Measurements from ENCODE around the gene ST13.
"Not testable (repeated sequence)": the region's sequence is repeated elsewhere in the genome, so short reads cannot be mapped to it uniquely, and the experiment has no call there.

The ST13 gene

DNA sequence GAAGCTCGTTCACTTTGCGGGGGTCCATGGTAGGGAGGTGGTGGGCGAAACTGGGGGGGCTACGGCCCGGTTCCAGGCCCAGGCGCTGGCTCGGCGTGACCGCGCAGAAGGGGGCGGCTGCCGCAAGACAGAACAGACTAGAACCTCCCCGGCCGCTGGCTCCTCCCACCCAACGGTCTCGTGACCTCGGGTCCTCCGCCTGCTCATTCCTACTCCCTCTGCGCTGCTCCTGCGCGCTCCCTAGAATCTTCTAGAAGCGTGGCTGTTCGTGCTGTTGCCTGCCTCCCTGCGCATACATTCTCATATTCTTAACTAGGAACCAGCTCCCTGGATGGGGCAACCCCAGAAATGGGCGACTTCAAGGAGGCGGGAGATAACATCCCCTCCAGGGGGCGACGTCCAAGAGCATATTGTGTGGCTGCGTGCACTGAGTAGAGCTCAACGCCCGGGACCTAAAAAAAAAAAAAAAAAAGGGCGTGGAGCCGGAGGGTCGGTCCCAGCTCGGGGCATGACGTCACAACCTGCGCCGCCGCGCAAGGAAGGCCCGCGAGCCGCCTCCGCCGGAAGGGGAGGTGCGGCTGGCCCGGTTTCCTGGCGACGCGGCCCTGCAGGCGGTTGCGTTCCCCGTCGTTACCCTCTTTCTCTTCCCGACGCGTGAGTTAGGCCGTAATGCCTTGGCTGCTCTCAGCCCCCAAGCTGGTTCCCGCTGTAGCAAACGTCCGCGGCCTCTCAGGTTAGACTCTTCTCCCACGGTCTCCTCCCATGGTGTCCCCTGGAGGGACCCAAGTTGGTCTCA lies at the start of gene ST13, which contains the start of gene XPNPEP3:
Gene ST13, minus strand, starts transcription at position 127 of the 796 bp plus-strand sequence. Its CDS starts 99 bp downstream, at position 28.
Gene XPNPEP3, plus strand, starts transcription at position 636 of the 796 bp plus-strand sequence. Its CDS starts 34 bp downstream, at position 670.
- DNase-seq (ENCODE audit: low read depth in 2 of 2, low spot score in 1 of 2): peak; percentile 93 to 95

DNA sequence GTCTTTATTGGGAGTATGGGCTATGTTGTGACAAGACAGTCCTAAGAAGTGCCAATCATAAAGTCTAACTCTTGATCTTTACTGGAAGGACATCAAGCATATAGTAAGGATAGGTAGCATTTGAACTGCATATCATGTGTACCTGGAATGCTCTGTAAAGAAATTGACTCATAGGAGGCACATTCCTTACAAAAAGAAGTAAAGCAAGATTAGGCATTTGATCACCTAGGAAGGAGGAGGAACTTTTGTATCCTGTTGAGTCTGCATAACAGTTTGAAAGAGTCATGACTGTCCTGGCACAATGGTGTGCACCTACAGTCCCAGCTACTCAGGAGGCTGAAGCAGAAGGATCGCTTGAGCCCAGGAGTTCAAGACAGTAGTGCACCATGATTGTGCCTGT lies 47.7 kb upstream of the ST13 start:
- no peak for DNase-seq (ENCODE audit: low read depth in 2 of 2, low spot score in 1 of 2)

DNA sequence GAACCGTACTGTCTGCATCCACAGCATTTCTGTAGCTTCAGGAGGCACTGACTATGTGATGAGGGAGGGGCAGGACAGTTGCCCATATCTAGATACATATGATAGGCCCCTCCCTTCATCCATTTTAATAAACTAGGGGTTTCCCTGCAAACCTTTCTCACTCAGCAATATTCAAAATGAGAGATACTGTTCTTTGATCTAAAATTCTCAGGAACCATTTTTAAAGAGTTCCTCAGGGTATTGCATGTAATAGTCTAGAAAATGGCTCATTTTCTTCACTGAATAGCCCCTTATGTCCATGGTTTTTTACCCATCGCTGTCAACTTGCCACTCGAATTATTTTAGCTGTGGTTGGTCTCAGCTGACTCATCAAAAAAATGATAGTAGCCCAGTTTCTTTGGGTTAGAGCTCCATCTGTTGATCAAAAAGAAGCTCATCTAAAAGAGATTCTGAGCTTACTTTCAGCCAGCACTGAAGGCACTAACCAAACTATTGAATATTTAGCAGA lies 42.5 kb upstream of the ST13 start:
- DNase-seq (ENCODE audit: low read depth in 2 of 2, low spot score in 1 of 2): no peak

DNA sequence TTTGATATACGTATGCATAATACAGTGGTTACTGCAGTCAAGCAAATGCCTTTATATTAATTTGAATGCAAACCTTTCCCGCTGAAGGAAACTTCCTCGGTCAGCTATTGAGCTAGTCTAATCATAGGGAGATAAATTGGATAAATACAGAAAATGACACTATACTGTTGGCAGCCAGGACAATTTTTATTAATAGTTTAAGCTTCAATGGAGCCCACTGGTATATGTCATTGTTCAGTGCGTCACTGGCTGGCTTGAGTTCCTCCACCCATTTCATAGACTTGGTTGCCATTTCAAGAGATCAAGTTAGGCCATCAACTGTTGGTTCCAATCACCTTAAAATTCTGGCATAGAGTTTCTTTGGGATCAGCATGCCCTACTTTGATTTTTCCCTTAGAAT lies 38.0 kb upstream of the ST13 start:
- DNase-seq (ENCODE audit: low read depth in 2 of 2, low spot score in 1 of 2): no peak

DNA sequence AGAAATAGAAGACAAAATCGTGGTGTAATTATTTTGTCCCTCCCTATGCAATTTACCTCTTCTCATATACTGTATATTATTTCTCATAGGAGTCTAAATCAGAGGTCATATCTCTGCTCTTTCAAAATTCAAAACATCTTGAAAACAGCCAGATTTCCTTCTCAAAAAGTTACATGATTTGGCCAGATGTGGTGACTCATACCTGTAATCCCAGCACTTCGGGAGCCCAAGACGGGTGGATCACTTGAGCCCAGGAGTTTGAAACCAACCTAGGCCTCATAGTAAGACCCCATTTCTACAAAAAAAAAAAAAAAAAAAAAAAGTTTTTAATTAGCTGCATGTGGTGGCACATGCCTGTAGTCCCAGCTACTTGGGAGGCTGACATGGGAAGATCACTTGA lies 34.4 kb upstream of the ST13 start:
- DNase-seq (ENCODE audit: low read depth in 2 of 2, low spot score in 1 of 2): no peak

DNA sequence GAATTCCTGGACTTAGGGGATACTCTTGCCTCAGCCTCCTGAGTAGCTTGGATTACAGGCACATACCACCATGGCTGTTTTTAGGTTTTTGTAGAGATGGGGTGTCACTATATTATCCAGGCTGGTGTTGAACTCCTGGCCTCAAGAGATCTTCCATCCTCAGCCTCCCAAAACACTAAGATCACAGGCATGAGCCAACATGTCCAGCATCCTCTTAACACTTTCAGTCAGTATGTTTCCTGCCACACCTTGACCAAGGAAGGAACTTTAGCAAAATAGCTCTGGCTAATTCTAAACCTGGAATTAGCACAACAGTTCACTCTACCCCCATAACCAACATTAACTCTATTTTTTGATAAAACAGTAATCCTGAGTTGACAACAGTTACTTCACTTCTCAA lies 32.7 kb upstream of the ST13 start:
- DNase-seq (ENCODE audit: low read depth in 2 of 2, low spot score in 1 of 2): no peak

DNA sequence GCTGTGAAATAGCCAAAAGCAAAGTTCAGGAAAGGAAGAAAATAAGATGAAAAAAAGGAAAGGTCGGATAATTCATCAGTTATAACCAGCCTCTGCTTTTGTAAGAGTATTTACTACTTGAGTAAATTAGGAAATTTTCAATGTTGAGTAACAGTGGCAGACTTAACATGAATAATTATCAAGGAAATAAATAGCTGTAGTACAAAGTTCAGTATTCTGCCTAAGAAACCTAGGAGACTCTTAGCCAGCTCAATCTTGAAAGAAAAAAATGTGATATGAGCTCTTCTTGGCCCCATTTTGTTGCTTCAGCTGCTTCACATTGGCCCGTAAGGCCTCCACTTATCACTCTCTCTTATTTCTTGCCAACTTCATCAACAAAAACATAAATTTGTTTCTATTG lies 22.5 kb upstream of the ST13 start:
- DNase-seq (ENCODE audit: low read depth in 2 of 2, low spot score in 1 of 2): no peak

DNA sequence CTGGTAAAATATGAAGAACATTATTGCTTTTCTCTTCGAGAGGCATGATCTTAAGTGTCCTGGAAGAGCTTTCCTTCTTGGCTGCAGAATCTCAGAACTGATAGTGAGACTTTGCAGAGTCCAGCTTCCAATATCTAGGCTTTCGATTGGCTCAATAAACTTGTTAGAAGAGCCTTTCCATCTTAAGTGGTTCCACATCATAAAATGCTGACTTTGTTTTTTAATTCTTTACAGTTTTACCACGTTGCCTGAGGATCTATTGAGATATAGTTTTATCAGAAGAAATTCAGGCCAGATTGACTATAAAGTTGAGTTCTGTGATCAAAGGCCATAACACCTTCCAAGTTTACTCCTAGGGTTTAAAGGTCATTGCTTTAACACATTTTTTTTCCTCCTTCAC lies 21.0 kb upstream of the ST13 start:
- DNase-seq (ENCODE audit: low read depth in 2 of 2, low spot score in 1 of 2): no peak

DNA sequence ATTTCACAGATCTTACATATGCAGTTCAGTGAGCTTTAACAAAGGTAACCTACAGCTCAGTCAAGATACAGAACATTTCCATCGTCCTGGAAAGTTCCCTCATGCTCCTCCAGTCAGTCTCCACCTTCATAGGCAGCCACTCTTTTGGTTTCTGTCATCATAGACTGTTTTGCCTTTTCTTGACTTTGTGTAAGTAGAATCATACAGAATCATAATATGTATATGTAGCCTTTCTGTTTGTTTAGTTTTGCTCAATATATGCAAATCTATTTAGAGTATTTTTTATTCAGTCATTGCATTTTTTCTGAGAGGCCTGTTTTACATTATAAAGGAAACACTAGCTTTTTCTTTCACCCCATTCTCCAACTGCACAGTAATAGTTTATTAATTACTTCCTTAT lies 20.5 kb upstream of the ST13 start:
- DNase-seq (ENCODE audit: low read depth in 2 of 2, low spot score in 1 of 2): no peak

DNA sequence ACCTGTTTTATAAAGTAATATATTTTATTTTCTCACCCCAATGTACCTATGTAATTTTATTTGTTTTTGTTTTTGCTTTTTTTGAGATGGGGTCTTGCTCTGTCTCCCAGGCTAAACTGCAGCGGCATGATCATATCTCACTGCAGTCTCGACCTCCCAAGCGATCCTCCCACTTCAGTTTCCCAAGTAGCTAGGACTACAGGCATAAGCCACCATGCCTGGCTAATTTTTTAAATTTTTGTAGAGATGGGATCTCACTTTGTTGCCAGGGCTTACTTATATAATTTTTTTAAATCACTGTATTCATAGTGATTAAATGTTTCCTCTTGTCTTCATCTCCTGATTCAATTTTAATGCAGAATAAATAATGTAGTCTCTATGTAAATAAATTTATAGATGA lies 18.7 kb upstream of the ST13 start:
- no peak for DNase-seq (ENCODE audit: low read depth in 2 of 2, low spot score in 1 of 2)

DNA sequence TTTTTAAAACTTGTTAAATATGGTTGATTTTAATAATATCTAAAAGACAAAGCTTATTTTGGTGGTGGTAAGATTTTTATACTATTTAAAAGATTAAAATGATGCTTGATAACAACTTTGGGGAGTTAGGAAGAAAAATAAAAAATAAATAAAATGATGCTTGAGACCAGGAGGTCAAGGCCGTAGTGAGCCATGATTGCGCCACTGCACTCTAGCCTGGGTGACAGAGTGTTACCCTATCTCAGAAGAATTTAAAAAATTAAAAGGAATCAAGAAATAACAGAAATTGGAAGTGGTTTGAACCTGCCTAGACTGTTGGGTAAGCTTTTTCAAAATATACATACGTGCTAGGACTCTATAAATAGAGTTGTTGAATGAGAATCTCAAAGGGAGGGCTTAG lies 17.6 kb upstream of the ST13 start:
- no peak for DNase-seq (ENCODE audit: low read depth in 2 of 2, low spot score in 1 of 2)

DNA sequence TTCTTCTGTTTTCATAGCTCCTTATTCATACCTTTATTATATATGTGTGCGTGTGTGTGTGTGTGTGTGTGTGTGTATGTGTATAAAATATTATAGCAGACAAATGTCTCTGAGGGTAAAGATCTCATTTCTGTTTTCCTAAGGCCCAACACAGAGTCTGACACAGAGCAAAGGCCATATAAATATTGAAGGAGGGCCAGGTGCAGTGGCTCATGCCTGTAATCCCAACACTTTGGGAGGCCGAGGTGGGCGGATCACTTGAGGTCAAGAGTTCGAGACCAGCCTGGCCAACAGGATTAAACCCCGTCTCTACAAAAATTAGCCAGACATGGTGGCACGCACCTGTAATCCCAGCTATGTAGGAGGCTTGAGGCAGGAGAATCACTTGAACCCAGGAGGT lies 11.9 kb upstream of the ST13 start:
- DNase-seq (ENCODE audit: low read depth in 2 of 2, low spot score in 1 of 2): not testable (repeated sequence)

DNA sequence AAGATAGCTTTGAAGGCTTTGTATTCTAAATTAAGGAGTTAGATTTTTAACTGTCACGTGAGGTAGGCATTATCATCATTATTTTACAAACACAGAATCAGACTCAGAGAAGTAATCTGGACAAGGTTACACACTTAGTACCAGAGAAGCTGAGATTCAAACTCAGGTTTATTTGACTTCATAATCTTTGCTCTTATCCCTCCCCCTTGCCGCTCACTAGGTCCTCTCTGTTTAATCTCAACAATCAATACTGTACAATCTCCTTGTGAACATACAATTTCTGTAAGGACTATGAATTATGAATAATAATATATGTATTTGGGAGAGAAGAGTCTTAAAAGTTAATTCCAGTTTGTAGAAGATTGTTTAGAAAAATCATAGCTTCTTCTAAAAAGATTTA lies 10.7 kb upstream of the ST13 start:
- no peak for DNase-seq (ENCODE audit: low read depth in 2 of 2, low spot score in 1 of 2)

DNA sequence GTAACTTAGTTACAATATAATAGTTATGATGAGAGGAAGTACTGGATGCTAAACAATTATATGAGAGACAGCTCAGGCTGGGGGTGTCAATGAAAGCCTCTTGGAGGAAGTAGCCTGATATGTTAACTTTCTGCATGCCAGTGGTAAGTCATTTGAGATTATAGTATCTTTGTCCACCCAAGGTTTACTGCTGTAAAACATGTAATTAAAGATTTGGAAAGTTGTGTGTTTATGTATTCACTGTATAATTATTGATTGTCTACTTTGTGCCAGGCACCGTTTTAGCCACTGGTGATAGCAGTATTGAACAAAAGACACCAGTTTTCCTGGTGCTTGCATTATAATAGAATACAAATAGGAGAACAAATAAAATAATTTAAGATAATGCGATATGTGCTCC lies 6.1 kb upstream of the ST13 start:
- DNase-seq (ENCODE audit: low read depth in 2 of 2, low spot score in 1 of 2): no peak

DNA sequence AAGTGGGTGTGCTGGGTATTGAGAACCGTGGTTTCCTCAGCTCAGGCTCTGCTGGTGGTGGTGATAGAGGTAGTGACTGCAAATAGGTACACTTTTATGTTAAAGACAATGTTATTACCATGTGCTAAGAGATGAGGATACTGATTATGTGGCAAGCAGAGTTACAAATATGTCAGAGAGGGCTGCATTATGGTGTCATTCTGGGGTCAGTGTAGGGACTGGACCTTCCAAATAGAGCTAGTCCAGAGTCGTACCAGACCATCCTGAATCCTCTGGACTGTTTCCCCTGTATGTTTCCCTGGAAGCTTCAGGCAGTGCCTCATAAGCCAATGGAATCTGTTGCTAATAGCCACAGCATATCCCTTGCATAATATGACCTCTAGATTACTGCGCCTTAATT lies 5.6 kb upstream of the ST13 start, which contains the start of gene DNAJB7:
Gene DNAJB7, minus strand, starts transcription at position 101 of the 400 bp plus-strand sequence. CDS start 119 bp downstream, outside the sequence.
- no peak for DNase-seq (ENCODE audit: low read depth in 2 of 2, low spot score in 1 of 2)

DNA sequence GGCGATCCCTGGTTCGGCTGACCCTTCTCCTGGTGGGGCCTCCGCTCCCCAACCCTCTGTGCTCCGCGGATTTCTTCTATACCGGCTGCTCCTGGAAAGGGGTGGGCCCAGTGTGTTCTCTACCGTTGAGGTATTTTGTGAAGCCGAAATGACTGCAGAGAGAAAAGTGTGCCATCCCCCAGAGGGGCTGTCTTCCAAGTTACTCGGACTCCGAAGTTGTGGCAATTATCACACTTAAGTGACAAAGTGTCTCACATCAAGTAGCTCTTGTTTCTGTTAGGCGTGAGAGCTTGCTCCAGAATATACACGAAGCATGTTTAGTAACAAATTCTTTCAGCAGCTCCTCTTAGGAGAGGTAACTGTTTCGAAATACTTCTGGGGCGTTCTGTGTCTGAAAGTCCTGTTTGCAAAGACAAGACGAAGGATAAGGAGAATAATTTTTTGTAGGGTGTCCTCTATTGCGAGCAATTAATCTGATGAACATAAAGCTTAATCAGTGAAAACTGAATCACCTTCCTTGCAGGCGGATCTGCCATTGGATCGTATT lies 943 bp upstream of the ST13 start:
- peak in 1 of 2 donors; percentile 2 for DNase-seq (ENCODE audit: low read depth in 2 of 2, low spot score in 1 of 2)

DNA sequence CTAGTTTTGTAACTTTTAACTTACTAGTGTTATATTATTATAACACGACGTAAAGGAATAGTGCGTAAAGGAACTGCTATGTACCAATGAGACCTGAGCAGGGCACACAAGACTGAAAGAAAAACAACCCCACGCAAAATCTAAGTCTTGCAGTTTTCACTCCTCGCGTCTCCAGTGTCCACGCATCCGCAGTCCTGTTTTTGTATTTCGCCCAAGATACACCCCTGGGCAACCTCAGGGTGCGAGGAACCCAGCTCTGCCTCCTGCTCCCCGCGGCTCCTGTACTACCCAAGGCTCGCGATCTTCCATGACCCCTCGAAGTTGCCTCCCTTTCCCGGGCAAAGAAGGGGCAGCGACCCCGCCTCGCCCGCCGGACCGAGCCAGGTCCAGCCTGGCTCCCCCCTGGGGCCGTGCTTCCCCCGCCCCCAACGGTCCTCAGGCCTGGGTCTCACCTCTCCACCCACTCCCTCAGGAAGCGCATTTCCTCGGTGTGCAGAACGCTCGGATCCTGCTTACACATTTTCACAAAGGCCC lies 393 bp downstream of the ST13 start:
- peak; percentile 2 to 11 for DNase-seq (ENCODE audit: low read depth in 2 of 2, low spot score in 1 of 2)

DNA sequence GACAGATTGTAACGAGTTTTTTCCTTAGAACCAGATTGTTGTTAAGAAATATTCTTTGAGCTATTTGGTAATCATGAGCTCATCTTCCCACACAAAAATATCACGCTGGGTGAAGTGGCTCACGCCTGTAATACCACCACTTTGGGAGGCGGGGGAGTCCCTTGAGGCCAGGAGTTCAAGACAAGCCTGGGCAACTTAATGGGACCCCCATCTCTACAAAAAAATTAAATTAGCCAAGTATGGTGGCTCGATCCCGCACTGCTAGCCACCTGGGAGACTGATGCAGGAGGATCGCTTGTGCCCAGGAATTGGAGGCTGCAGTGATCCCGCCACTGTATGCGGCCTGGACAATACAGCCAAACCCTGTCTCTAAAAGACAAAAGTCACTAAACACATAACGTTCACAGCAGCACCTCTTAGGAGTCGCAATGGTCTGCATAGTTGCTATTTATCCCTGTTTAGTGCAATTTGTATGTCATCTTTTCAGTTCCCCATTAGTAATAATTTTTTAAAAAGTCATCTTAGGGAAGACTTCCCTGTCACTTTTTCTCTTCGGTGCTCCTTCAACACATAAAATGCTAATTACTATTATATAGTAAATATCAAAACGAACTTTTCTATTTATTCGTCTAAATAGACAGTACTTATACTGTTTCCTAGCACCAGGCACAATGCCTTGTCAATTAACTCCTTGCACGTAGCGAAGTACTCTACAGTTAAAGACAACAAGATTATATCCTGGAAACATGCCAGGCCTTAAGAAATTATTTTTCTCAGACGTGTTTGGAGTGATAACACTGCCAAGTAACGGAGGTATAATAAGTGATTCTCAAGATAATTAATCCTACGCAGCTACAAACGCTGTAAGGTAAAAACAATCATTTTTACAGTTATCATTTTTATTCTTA lies 1.1 kb downstream of the ST13 start:
- DNase-seq (ENCODE audit: low read depth in 2 of 2, low spot score in 1 of 2): no peak

DNA sequence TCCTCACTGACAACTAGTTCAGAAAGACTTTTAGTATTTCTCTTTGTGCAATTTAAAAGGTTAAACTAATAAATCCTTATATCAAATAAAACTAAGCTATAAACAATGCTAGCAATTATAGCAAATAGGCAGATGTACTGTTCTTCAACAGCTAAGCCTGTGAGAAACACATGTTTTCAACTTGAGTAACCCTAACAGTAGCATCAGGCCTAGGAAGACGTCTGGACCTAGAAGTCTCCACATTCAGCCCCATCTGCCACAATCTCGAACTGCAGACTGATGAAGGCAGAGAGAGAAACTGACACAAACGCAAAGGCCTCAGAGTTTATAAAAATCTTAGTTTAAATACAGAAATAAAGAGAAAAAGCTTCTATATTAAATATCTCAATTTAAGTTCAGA lies 2.5 kb downstream of the ST13 start:
- DNase-seq (ENCODE audit: low read depth in 2 of 2, low spot score in 1 of 2): no peak

DNA sequence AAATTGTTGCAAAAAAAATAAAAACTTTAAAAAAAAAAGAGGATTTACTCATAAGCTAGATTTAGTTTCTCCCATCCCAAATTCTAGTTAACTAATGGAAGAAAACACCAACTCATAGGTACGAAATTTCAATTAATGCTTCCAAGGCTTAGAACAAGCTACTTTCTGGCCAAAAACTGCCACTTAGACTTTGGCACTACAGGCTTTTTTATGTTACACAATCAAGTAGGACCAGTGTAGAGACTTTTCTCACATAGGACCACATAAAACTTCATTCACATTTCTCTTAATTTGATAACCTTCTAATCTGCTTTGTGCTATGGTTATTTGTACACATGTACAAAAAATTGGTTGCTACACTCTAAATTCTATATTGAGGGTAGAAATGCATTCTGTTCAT lies 3.1 kb downstream of the ST13 start:
- DNase-seq (ENCODE audit: low read depth in 2 of 2, low spot score in 1 of 2): no peak

DNA sequence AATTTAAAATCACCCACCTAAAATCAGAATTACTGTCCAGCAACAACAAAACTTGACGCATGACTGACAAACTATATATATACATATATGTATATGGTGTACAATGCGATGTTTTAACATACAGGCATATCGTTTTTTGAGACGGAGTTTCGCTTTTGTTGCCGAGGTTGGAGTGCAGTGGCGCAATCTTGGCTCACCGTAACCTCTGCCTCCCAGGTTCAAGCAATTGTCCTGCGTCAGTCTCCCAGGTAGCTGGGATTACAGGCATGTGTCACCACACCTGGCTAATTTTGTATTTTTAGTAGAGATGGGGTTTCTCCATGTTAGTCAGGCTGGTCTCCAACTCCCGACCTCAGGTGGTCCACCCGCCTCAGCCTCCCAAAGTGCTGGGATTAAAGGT lies 10.6 kb downstream of the ST13 start:
- not testable (repeated sequence) for DNase-seq (ENCODE audit: low read depth in 2 of 2, low spot score in 1 of 2)
